HepG2 (cell line): ENCODE measurements around the gene S1PR5.

Experiments used
- GTF2F1 ChIP-seq: fragments of 150-350 bp; IDR thresholded peaks from 2 replicates; pipeline ENCODE4 v1.6.1; 2014; ENCODE audit warnings: low read length
- JUND ChIP-seq: sonication (generic); formaldehyde crosslinking; IDR thresholded peaks from 2 replicates; pipeline ENCODE4 v1.8.0; 2022; ENCODE audit warnings: mild to moderate bottlenecking, missing genetic modification reagents
- KLF6 ChIP-seq: IDR thresholded peaks from 2 replicates; pipeline ENCODE4 v1.8.0; 2016; ENCODE audit warnings: missing biosample characterization, missing genetic modification reagents
- MEIS2 ChIP-seq: sonication (generic); formaldehyde crosslinking; IDR thresholded peaks from 2 replicates; pipeline ENCODE4 v1.9.0; 2021; ENCODE audit warnings: mild to moderate bottlenecking, missing genetic modification reagents
- NAIF1 ChIP-seq: sonication (generic); formaldehyde crosslinking; IDR thresholded peaks from 2 replicates; pipeline ENCODE4 v1.5.0; 2020; ENCODE audit warnings: mild to moderate bottlenecking, missing genetic modification reagents, borderline replicate concordance
- NFIC ChIP-seq: IDR thresholded peaks from 2 replicates; pipeline ENCODE4 v1.6.1; 2012; ENCODE audit warnings: mild to moderate bottlenecking, low read length, inconsistent platforms
- RELA ChIP-seq: sonication (generic); formaldehyde crosslinking; IDR thresholded peaks from 2 replicates; pipeline ENCODE4 v1.4.0; 2020; ENCODE audit warnings: missing genetic modification reagents
- SMAD3 ChIP-seq: sonication (generic); formaldehyde crosslinking; IDR thresholded peaks from 2 replicates; pipeline ENCODE4 v1.4.0; 2020; ENCODE audit warnings: missing genetic modification reagents
- TARDBP ChIP-seq: sonication (generic); formaldehyde crosslinking; IDR thresholded peaks from 2 replicates; pipeline ENCODE4 v1.8.0; 2022; ENCODE audit warnings: mild to moderate bottlenecking, missing genetic modification reagents
- TCF12 ChIP-seq, 2 experiments: fragments of 450-650 bp in 1 of 2; sonication (generic) in 1 of 2; formaldehyde crosslinking in 1 of 2; IDR thresholded peaks; 2 replicates each; pipeline versions ENCODE4 v1.6.1 to v1.8.0; 2017 to 2022; ENCODE audit warnings: antibody characterized with exemption in 1 of 2, mild to moderate bottlenecking in 1 of 2, missing genetic modification reagents in 1 of 2, moderate library complexity in 1 of 2
- XRCC5 ChIP-seq: fragments of 200-400 bp; formaldehyde crosslinking; optimal IDR thresholded peaks from 2 replicates; pipeline ENCODE3; 2017; ENCODE audit warnings: mild to moderate bottlenecking, low read length
- TF ChIP-seq, protein P1 (sequence below): sonication (generic); formaldehyde crosslinking; IDR thresholded peaks from 2 replicates; pipeline ENCODE4 v1.5.0; 2020; ENCODE audit warnings: mild to moderate bottlenecking, missing genetic modification reagents, moderate library complexity
- TF ChIP-seq, protein P2 (sequence below): sonication (generic); formaldehyde crosslinking; IDR thresholded peaks from 2 replicates; pipeline ENCODE4 v1.4.0; 2020; ENCODE audit warnings: missing genetic modification reagents

DNA sequence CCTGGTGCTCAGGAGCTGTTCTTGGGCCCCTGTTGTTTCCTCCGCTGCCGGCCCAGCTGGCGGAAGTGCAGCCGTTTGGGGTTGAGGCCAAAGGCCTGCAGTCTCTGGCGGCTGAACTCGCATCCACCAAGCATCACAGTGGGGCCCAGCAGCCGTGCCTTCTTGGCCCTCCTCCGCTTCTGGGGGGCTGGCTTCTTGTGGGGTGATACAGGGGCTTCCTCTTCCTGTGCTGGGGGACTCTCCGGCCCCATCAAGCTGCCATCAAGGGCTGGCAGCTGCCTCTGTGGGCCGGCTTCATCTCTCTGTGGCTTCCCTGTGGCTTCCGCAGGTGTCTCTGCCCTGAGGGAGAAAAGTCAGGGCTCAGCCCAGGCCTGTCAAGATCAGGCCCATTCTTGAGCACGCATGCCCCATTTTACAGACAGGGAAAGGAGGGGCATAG, 36.7 kb upstream of the S1PR5 start:
- TF ChIP-seq KLF6 (CRISPR knock-in tag) (no peak), XRCC5 (no peak), TARDBP (CRISPR knock-in tag) (no peak), MEIS2 (no peak), GTF2F1 (no peak), SMAD3 (CRISPR knock-in tag) (no peak), RELA (CRISPR knock-in tag) (no peak), JUND (CRISPR knock-in tag) (no peak), NAIF1 (CRISPR knock-in tag) (no peak), NFIC (no peak), TCF12 (IDR thresholded peaks at IDR 0.05) (no peak), TCF12 (CRISPR knock-in tag; IDR thresholded peaks at IDR 0.05) (no peak)
- TF ChIP-seq, protein P1, sequence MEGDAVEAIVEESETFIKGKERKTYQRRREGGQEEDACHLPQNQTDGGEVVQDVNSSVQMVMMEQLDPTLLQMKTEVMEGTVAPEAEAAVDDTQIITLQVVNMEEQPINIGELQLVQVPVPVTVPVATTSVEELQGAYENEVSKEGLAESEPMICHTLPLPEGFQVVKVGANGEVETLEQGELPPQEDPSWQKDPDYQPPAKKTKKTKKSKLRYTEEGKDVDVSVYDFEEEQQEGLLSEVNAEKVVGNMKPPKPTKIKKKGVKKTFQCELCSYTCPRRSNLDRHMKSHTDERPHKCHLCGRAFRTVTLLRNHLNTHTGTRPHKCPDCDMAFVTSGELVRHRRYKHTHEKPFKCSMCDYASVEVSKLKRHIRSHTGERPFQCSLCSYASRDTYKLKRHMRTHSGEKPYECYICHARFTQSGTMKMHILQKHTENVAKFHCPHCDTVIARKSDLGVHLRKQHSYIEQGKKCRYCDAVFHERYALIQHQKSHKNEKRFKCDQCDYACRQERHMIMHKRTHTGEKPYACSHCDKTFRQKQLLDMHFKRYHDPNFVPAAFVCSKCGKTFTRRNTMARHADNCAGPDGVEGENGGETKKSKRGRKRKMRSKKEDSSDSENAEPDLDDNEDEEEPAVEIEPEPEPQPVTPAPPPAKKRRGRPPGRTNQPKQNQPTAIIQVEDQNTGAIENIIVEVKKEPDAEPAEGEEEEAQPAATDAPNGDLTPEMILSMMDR (CRISPR knock-in tag) = no peak
- TF ChIP-seq, protein P2, sequence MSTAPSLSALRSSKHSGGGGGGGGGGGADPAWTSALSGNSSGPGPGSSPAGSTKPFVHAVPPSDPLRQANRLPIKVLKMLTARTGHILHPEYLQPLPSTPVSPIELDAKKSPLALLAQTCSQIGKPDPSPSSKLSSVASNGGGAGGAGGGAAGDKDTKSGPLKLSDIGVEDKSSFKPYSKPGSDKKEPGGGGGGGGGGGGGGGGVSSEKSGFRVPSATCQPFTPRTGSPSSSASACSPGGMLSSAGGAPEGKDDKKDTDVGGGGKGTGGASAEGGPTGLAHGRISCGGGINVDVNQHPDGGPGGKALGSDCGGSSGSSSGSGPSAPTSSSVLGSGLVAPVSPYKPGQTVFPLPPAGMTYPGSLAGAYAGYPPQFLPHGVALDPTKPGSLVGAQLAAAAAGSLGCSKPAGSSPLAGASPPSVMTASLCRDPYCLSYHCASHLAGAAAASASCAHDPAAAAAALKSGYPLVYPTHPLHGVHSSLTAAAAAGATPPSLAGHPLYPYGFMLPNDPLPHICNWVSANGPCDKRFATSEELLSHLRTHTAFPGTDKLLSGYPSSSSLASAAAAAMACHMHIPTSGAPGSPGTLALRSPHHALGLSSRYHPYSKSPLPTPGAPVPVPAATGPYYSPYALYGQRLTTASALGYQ (CRISPR knock-in tag) = no peak
